Neural cell (in vitro differentiated cells): Measurements from ENCODE around the gene GPR62.

Experiments
- CTCF ChIP-seq: fragments of 450-650 bp; IDR thresholded peaks from 2 replicates; pipeline ENCODE4 v1.5.1; 2014; ENCODE audit warnings: antibody characterized with exemption, mild to moderate bottlenecking, moderate library complexity; ENCODE audit not compliant: poor library complexity, severe bottlenecking
- EP300 ChIP-seq: fragments of 450-650 bp; conservative IDR thresholded peaks from 2 replicates; pipeline ENCODE4 v1.6.1; 2014; ENCODE audit warnings: antibody characterized with exemption, mild to moderate bottlenecking, moderate library complexity; ENCODE audit not compliant: poor library complexity, severe bottlenecking
- EZH2 ChIP-seq: fragments of 200-600, 300-800 bp; shearing (Covaris generic), sonication (generic); IDR thresholded peaks from 2 replicates; pipeline ENCODE4 v1.6.1; 2014; ENCODE audit warnings: antibody characterized with exemption, low read length, borderline replicate concordance, mild to moderate bottlenecking; ENCODE audit not compliant: insufficient read depth, poor library complexity, severe bottlenecking
- MXI1 ChIP-seq: fragments of 450-650 bp; conservative IDR thresholded peaks from 2 replicates; pipeline ENCODE4 v1.6.1; 2014; ENCODE audit warnings: antibody characterized with exemption, mild to moderate bottlenecking; ENCODE audit not compliant: poor library complexity, severe bottlenecking
- POLR2AphosphoS5 ChIP-seq: IDR thresholded peaks from 2 replicates; pipeline ENCODE4 v1.6.1; 2012
- RAD21 ChIP-seq: fragments of 450-650 bp; conservative IDR thresholded peaks from 2 replicates; pipeline ENCODE4 v1.6.1; 2014; ENCODE audit warnings: antibody characterized with exemption, mild to moderate bottlenecking, moderate library complexity
- TAF1 ChIP-seq: IDR thresholded peaks from 2 replicates; pipeline ENCODE4 v1.6.1; 2012; ENCODE audit warnings: low read depth

DNA sequence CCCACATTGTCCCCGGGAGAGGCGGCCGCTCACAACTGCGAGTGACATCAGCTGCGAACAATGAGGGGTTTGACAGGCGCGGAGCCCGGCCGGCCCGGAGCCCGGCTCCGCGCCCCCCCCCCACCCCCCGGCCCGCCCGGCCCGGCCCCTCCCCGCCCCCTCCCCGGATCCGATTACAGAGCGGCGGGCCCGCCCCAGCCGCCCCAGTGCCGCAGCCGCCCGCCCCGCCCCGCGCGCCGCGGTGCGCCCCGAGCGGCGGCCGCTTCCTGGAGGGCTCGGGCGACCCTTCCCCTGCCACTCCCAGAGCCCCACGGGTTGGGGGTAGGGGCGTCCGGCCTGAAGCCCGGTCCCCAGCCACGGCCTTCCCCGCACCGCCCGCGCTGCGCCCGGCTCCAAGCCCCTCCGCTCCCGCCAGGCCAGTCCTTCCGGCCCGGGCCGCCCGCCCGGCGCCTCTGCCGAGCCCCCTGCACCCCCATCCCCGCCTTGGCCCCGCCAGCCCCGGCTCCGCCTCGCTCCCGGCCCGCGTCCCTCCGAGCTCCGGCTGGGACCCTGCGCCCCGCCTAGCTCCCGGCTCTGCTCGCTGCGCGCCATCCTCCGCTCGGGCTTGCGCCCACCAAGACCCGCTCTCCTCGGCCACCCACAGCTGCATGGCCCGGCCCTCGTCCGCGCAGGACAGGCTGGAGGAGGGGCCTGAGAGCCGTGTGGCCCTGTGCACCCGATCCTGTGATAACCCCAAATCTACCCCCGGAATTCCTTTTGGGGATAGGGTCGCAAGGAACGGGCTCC, 12.4 kb downstream of the GPR62 start, which contains the start of gene PCBP4:
- no peak for TF ChIP-seq CTCF
- TF ChIP-seq TAF1, result no peak
- TF ChIP-seq EZH2, result no peak
- TF ChIP-seq POLR2AphosphoS5, result peak; percentile 28
- no peak for TF ChIP-seq RAD21
- TF ChIP-seq MXI1, result no peak
- TF ChIP-seq EP300, result no peak
